ENCODE results near the gene CHMP6.

The CHMP6 gene

GRCh38 chr17:80956321-80957190, 35.1 kb upstream of the CHMP6 start:
- DNase-seq (ENCODE audit: low spot score) = no peak

GRCh38 chr17:80957461-80957941, 34.1 kb upstream of the CHMP6 start:
- DNase-seq (ENCODE audit: low spot score) = no peak

GRCh38 chr17:80959330-80960036, 32.2 kb upstream of the CHMP6 start:
- no peak for DNase-seq (ENCODE audit: low spot score)

GRCh38 chr17:80960037-80960796, 31.4 kb upstream of the CHMP6 start:
- no peak for DNase-seq (ENCODE audit: low spot score)

GRCh38 chr17:80960797-80961452, 30.7 kb upstream of the CHMP6 start:
- no peak for DNase-seq (ENCODE audit: low spot score)

- no peak for DNase-seq (ENCODE audit: low spot score)
These were observed 29.9 kb upstream of the CHMP6 start for GRCh38 chr17:80961541-80962330.

GRCh38 chr17:80962356-80963329, 29.0 kb upstream of the CHMP6 start:
- no peak for DNase-seq (ENCODE audit: low spot score)

- DNase-seq (ENCODE audit: low spot score) = no peak
These were observed 27.7 kb upstream of the CHMP6 start for GRCh38 chr17:80963812-80964543.

GRCh38 chr17:80964544-80964856, 27.1 kb upstream of the CHMP6 start:
- DNase-seq (ENCODE audit: low spot score) = no peak

GRCh38 chr17:80964859-80965580, 26.6 kb upstream of the CHMP6 start:
- DNase-seq (ENCODE audit: low spot score) = no peak

GRCh38 chr17:80965606-80966005, 26.0 kb upstream of the CHMP6 start:
- DNase-seq (ENCODE audit: low spot score) = no peak

GRCh38 chr17:80967404-80967872, 24.2 kb upstream of the CHMP6 start:
- DNase-seq (ENCODE audit: low spot score) = no peak

GRCh38 chr17:80968602-80969029, 23.0 kb upstream of the CHMP6 start:
- DNase-seq (ENCODE audit: low spot score) = no peak

- no peak for DNase-seq (ENCODE audit: low spot score)
These were observed 22.5 kb upstream of the CHMP6 start for GRCh38 chr17:80969030-80969673.

GRCh38 chr17:80969674-80970043, 22.0 kb upstream of the CHMP6 start:
- DNase-seq (ENCODE audit: low spot score) = no peak

GRCh38 chr17:80970044-80970761, 21.4 kb upstream of the CHMP6 start:
- DNase-seq (ENCODE audit: low spot score) = peak; percentile 68
